ENCODE results near the gene SKI. TPM values are rescaled to one million over a fixed set of nuclear protein-coding genes. Genes with fewer than 3 reads are reported as not detected.

Gene SKI
- polyA plus RNA-seq, 3 donors, result 0.20 to 6.6 (median 0.25) TPM

- H3K27ac Mint-ChIP-seq, result no peak overlapping the region
- intact Hi-C loops (cut with micrococcal nuclease), result no loop called here
- no peak overlapping the region for H3K4me2 ChIP-seq (replicated peaks; ENCODE audit: extremely low read depth, low read length, poor library complexity, severe bottlenecking)
- no peak for DNase-seq
- H3K9me3 ChIP-seq (replicated peaks in 1 of 2; ENCODE audit: control insufficient read depth in 1 of 2, insufficient read depth in 1 of 2, low read length in 2 of 2), result no peaks in the 10 kb centered on the region
- peaks cover 0 to under 1% of the 10 kb centered on the region in 2 donors for H3K4me1 ChIP-seq (ENCODE audit: control insufficient read depth in 1 of 2, insufficient read depth in 2 of 2, low read length in 2 of 2)
- H3K4me3 Mint-ChIP-seq, result no peak overlapping the region
- no peaks in the 10 kb centered on the region for H3K36me3 Mint-ChIP-seq
- TF ChIP-seq CTCF (IDR thresholded peaks at IDR 0.05), result no peak
- no peak overlapping the region for H2AFZ ChIP-seq (ENCODE audit: insufficient read depth, low read depth, low read length, poor library complexity, severe bottlenecking)
- H4K20me1 ChIP-seq (ENCODE audit: insufficient read depth, low read length), result no peaks in the 10 kb centered on the region
- peaks cover 0 to 8% (median 7%) of the 10 kb centered on the region in 3 donors for H3K27me3 Mint-ChIP-seq (ENCODE audit: low read depth in 3 of 3)
- H3K27ac ChIP-seq (ENCODE audit: low read depth in 1 of 2, low read length in 2 of 2), result no peak overlapping the region
- H3K27me3 ChIP-seq (ENCODE audit: control insufficient read depth in 2 of 2, insufficient read depth in 2 of 2, low read length in 2 of 2), result no peaks in the 10 kb centered on the region
- H3K4me1 Mint-ChIP-seq, result peaks cover 5% of the 10 kb centered on the region
- 94% methylated on average over 32 of the region's 38 CpGs for WGBS (ENCODE audit: insufficient coverage)
- peaks cover 0 to 2% (median 0%) of the 10 kb centered on the region in 7 donors for H3K9me3 Mint-ChIP-seq
- H3K9ac ChIP-seq (ENCODE audit: insufficient read depth, low read length, poor library complexity, severe bottlenecking), result no peak overlapping the region
- no peaks in the 10 kb centered on the region for H3K36me3 ChIP-seq (replicated peaks in 1 of 2; ENCODE audit: control insufficient read depth in 1 of 2, insufficient read depth in 2 of 2, low read length in 2 of 2)
- H3K79me2 ChIP-seq (ENCODE audit: insufficient read depth, low read length), result no peaks in the 10 kb centered on the region
- no peak overlapping the region for H3K4me3 ChIP-seq (replicated peaks in 1 of 3; ENCODE audit: low read depth in 2 of 3, low read length in 3 of 3)
Observed at GRCh38 chr1:2354511-2355372, 126.6 kb downstream of the SKI start.

GRCh38 chr1:2355373-2356261 lies 127.5 kb downstream of the SKI start:
- H3K79me2 ChIP-seq (ENCODE audit: insufficient read depth, low read length), result no peaks in the 10 kb centered on the region
- no peaks in the 10 kb centered on the region for H4K20me1 ChIP-seq (ENCODE audit: insufficient read depth, low read length)
- H3K27ac Mint-ChIP-seq, result no peak overlapping the region
- no peak overlapping the region for H3K4me3 ChIP-seq (replicated peaks in 1 of 3; ENCODE audit: low read depth in 2 of 3, low read length in 3 of 3)
- no peak overlapping the region for H3K27ac ChIP-seq (ENCODE audit: low read depth in 1 of 2, low read length in 2 of 2)
- no peak overlapping the region for H3K4me2 ChIP-seq (replicated peaks; ENCODE audit: extremely low read depth, low read length, poor library complexity, severe bottlenecking)
- WGBS (ENCODE audit: insufficient coverage), result 91% methylated on average over 28 of the region's 28 CpGs
- H3K36me3 Mint-ChIP-seq, result no peaks in the 10 kb centered on the region
- H3K4me3 Mint-ChIP-seq, result no peak overlapping the region
- peaks cover 0 to 2% (median 0%) of the 10 kb centered on the region in 7 donors for H3K9me3 Mint-ChIP-seq
- peaks cover 4 to 10% (median 5%) of the 10 kb centered on the region in 3 donors for H3K27me3 Mint-ChIP-seq (ENCODE audit: low read depth in 3 of 3)
- no peak overlapping the region for H3K9ac ChIP-seq (ENCODE audit: insufficient read depth, low read length, poor library complexity, severe bottlenecking)
- H3K9me3 ChIP-seq (replicated peaks in 1 of 2; ENCODE audit: control insufficient read depth in 1 of 2, insufficient read depth in 1 of 2, low read length in 2 of 2), result no peaks in the 10 kb centered on the region
- intact Hi-C loops (cut with micrococcal nuclease), result no loop called here
- H3K4me1 Mint-ChIP-seq, result peaks cover 8% of the 10 kb centered on the region
- H2AFZ ChIP-seq (ENCODE audit: insufficient read depth, low read depth, low read length, poor library complexity, severe bottlenecking), result no peak overlapping the region
- no peaks in the 10 kb centered on the region for H3K27me3 ChIP-seq (ENCODE audit: control insufficient read depth in 2 of 2, insufficient read depth in 2 of 2, low read length in 2 of 2)
- H3K4me1 ChIP-seq (ENCODE audit: control insufficient read depth in 1 of 2, insufficient read depth in 2 of 2, low read length in 2 of 2), result peaks cover 0 to 3% of the 10 kb centered on the region in 2 donors
- TF ChIP-seq CTCF (IDR thresholded peaks at IDR 0.05), result no peak
- DNase-seq, result no peak
- no peaks in the 10 kb centered on the region for H3K36me3 ChIP-seq (replicated peaks in 1 of 2; ENCODE audit: control insufficient read depth in 1 of 2, insufficient read depth in 2 of 2, low read length in 2 of 2)

Data from CD14-positive monocyte (primary cell).